ENCODE measurements around the gene FBXO15.

The FBXO15 gene

GRCh38 chr18:74029161-74029560, 118.5 kb downstream of the FBXO15 start:
- no peak overlapping the region for H3K4me3 ChIP-seq (ENCODE audit: control insufficient read depth, low read depth, low read length)
- DNase-seq (ENCODE audit: low read depth) = no peak
- TF ChIP-seq CTCF (IDR thresholded peaks at IDR 0.05; ENCODE audit: control insufficient read depth, insufficient read depth, low read depth, low read length, missing control alignments) = no peak

Data from AG09309 (cell line).